Endothelial cell of umbilical vein (primary cell): ENCODE results near the gene CARD10. TPM values are rescaled to one million over a fixed set of nuclear protein-coding genes. Genes with fewer than 3 reads are reported as not detected.
"Not testable (repeated sequence)": the region's sequence is repeated elsewhere in the genome, so short reads cannot be mapped to it uniquely, and the experiment has no call there.

Experiments
- BruUV-seq: library from RNA; stranded (reverse); fragments of 400-500 nt; replicated peaks from 2 replicates; lab custom pipeline; 2021; lab: Mats Ljungman, UMichigan
- CTCF ChIA-PET: fragments of 300-600, 350-600 bp; sonication (Branson Sonifier 250); formaldehyde crosslinking; loops from one replicate; lab custom pipeline; 2021; ENCODE audit warnings: antibody characterized with exemption, inconsistent platforms; lab: Charles Lee
- POLR2A ChIA-PET: fragments of 300-600, 350-600 bp; sonication (Branson Sonifier 250); formaldehyde crosslinking; loops from one replicate; lab custom pipeline; 2021; ENCODE audit warnings: antibody characterized with exemption, inconsistent platforms; lab: Charles Lee
- DNase-seq: peaks from one replicate; pipeline ENCODE4 v3.0.0-alpha.2; 2011; ENCODE audit warnings: low read depth, low spot score
- FAIRE-seq: peaks from 2 replicates; lab custom pipeline; 2011; peaks lifted over from hg19 to GRCh38; lab: Jason Lieb, UNC
- H2AFZ ChIP-seq: 2 replicates; pipeline ENCODE4 v1.6.0; 2012; ENCODE audit warnings: low read depth, low read length, control low read depth, inconsistent platforms
- H3K27ac ChIP-seq: 2 replicates; pipeline ENCODE4 v1.5.1; 2011; ENCODE audit warnings: low read depth, mild to moderate bottlenecking, control low read depth, low read length, moderate library complexity; ENCODE audit not compliant: insufficient read depth
- H3K27me3 ChIP-seq, 2 experiments: 2 replicates each; pipeline versions ENCODE4 v1.6.0 to v1.6.1; 2011; ENCODE audit warnings: low read length in 2 of 2, mixed read lengths in 1 of 2; ENCODE audit not compliant: control insufficient read depth in 2 of 2, insufficient read depth in 2 of 2
- H3K36me3 ChIP-seq, 2 experiments: 2 replicates in 1 of 2; 3 replicates in 1 of 2; pipeline ENCODE4 v1.5.1; 2011; ENCODE audit warnings: low read length in 2 of 2, mild to moderate bottlenecking in 1 of 2, moderate library complexity in 1 of 2; ENCODE audit not compliant: control insufficient read depth in 2 of 2, insufficient read depth in 2 of 2; ENCODE audit errors: extremely low read depth in 1 of 2
- H3K4me1 ChIP-seq: 3 replicates; pipeline ENCODE4 v1.5.1; 2011; ENCODE audit warnings: mild to moderate bottlenecking, low read length; ENCODE audit not compliant: control insufficient read depth, insufficient read depth; ENCODE audit errors: extremely low read depth
- H3K4me2 ChIP-seq: 2 replicates; pipeline ENCODE4 v1.6.1; 2011; ENCODE audit warnings: low read length, control low read depth, mixed read lengths; ENCODE audit not compliant: insufficient read depth
- H3K4me3 ChIP-seq, 3 experiments: fragments of 200-600 bp in 1 of 3; sonication (generic), shearing (Covaris generic) in 1 of 3; replicated peaks in 1 of 3; 2 replicates each; pipeline ENCODE4 v1.5.1; 2011 to 2016; ENCODE audit warnings: control low read depth in 3 of 3, low read length in 3 of 3, mild to moderate bottlenecking in 2 of 3, inconsistent platforms in 1 of 3, low read depth in 1 of 3, moderate library complexity in 1 of 3; ENCODE audit not compliant: insufficient read depth in 1 of 3
- H3K79me2 ChIP-seq: 2 replicates; pipeline ENCODE4 v1.6.0; 2012; ENCODE audit warnings: low read length, inconsistent platforms; ENCODE audit not compliant: control insufficient read depth, insufficient read depth
- H3K9ac ChIP-seq: replicated peaks from 2 replicates; pipeline ENCODE3; 2011; ENCODE audit warnings: low read length, control low read depth; ENCODE audit not compliant: insufficient read depth; ENCODE audit errors: extremely low read depth
- H3K9me1 ChIP-seq: replicated peaks from 3 replicates; pipeline ENCODE4 v1.6.0; 2011; ENCODE audit warnings: mild to moderate bottlenecking, low read length; ENCODE audit not compliant: control insufficient read depth, insufficient read depth; ENCODE audit errors: extremely low read depth
- H3K9me3 ChIP-seq: replicated peaks from 2 replicates; pipeline ENCODE4 v1.5.1; 2012; ENCODE audit warnings: low read length, inconsistent platforms; ENCODE audit not compliant: control insufficient read depth, insufficient read depth
- H4K20me1 ChIP-seq: replicated peaks from 2 replicates; pipeline ENCODE3; 2011; ENCODE audit warnings: mild to moderate bottlenecking, low read length; ENCODE audit not compliant: control insufficient read depth, insufficient read depth; ENCODE audit errors: extremely low read depth
- CTCF ChIP-seq, 2 donors: IDR thresholded peaks; 1 replicate in 1 of 2; 2 replicates in 1 of 2; pipeline ENCODE4 v1.5.1; 2011; ENCODE audit warnings: low read length in 2 of 2, mild to moderate bottlenecking in 2 of 2, moderate library complexity in 2 of 2, control low read depth in 1 of 2, inconsistent platforms in 1 of 2, low read depth in 1 of 2; ENCODE audit not compliant: insufficient read depth in 1 of 2; ENCODE audit errors: extremely low read depth in 1 of 2
- EZH2 ChIP-seq: IDR thresholded peaks from 2 replicates; pipeline ENCODE4 v1.6.1; 2012; ENCODE audit warnings: borderline replicate concordance, low read depth, mild to moderate bottlenecking, moderate library complexity, low read length, inconsistent platforms; ENCODE audit not compliant: severe bottlenecking
- FOS ChIP-seq: IDR thresholded peaks from 2 replicates; pipeline ENCODE4 v1.6.1; 2011; ENCODE audit warnings: mild to moderate bottlenecking, low read length, moderate library complexity, borderline replicate concordance; ENCODE audit not compliant: insufficient read depth
- GATA2 ChIP-seq: IDR thresholded peaks from 2 replicates; pipeline ENCODE4 v1.7.0; 2011; ENCODE audit warnings: low read depth, mild to moderate bottlenecking, moderate library complexity, mixed read lengths, low read length; ENCODE audit not compliant: insufficient read length, insufficient read depth
- JUN ChIP-seq: IDR thresholded peaks from 2 replicates; pipeline ENCODE4 v1.6.1; 2011; ENCODE audit warnings: borderline replicate concordance, low read depth; ENCODE audit not compliant: insufficient read length, insufficient read depth
- MAX ChIP-seq: IDR thresholded peaks from 2 replicates; pipeline ENCODE4 v1.6.1; 2011; ENCODE audit not compliant: insufficient read depth, insufficient read length
- POLR2A ChIP-seq: IDR thresholded peaks from 2 replicates; pipeline ENCODE4 v1.6.1; 2012; ENCODE audit warnings: low read depth, mild to moderate bottlenecking, control low read depth, low read length
- POLR2AphosphoS5 ChIP-seq: IDR thresholded peaks from 2 replicates; pipeline ENCODE4 v1.6.1; 2012; ENCODE audit warnings: low read depth, mild to moderate bottlenecking, control low read depth, low read length, moderate library complexity; ENCODE audit not compliant: insufficient read depth
- dilution Hi-C: fragments of 300-500 bp; cut with MboI; formaldehyde crosslinking; loops from one replicate; pipeline ENCODE4 v1.15.0; 2019; ENCODE audit warnings: low sequenced_read_pairs; ENCODE audit not compliant: extremely low pct_ligation_motif_present
- intact Hi-C: fragments of 100-400 bp; cut with micrococcal nuclease; formaldehyde crosslinking; loops from one replicate; pipeline ENCODE4 v1.10.0; 2022
- polyA plus RNA-seq, 4 experiments: library from polyadenylated mRNA; depleted of rRNA in 3 of 4; stranded (reverse) in 3 of 4; unstranded in 1 of 4; fragments of >200 nt; gene quantifications; 2 replicates each; pipeline versions ENCODE4 v1.2.1 to v1.2.3, GENCODE V29; 2011 to 2012; ENCODE audit warnings: missing spikeins in 1 of 4
- total RNA-seq: library from RNA; stranded (reverse); gene quantifications from 2 replicates; pipeline ENCODE4 v1.2.3, GENCODE V29; 2021

CARD10 gene
- total and polyA plus RNA-seq, 2 donors (not counting 3 experiments of a cell fraction or from before 2014, with no cell fraction given): 36.1 to 39.5 TPM

- H3K4me1 ChIP-seq, H3K27me3 ChIP-seq, H3K9me1 ChIP-seq, H3K4me2 ChIP-seq, H3K9ac ChIP-seq, BruUV-seq, FAIRE-seq, H3K79me2 ChIP-seq, H3K27ac ChIP-seq, H2AFZ ChIP-seq, H3K36me3 ChIP-seq, H3K9me3 ChIP-seq, H4K20me1 ChIP-seq, DNase-seq, dilution Hi-C loops, H3K4me3 ChIP-seq: not testable (repeated sequence)
- POLR2A ChIA-PET: interaction anchor here (0.7 kb wide), 1 partner anchor 26 kb away, joined by 3 read pairs; no protein-coding TSS in a partner anchor
- CTCF ChIA-PET: interaction anchor here (0.7 to 16.0 kb wide), 12 partner anchors 25 to 324 kb away, joined by 3 to 977 read pairs (median 6); partner anchors contain the start of genes CDC42EP1, GGA1 and LGALS2
- intact Hi-C loops: loop anchor here (1.0 to 2.0 kb wide), 2 partner anchors 28 to 141 kb away; no protein-coding TSS in a partner anchor
These were observed 20.6 kb upstream of the CARD10 start for GRCh38 chr22:37539790-37540189.

- FAIRE-seq (peak; percentile 96), DNase-seq (peak; percentile 91)
- no TSS peak for BruUV-seq
- CTCF ChIA-PET: interaction anchor here (0.7 to 16.0 kb wide), 20 partner anchors 11 to 325 kb away, joined by 3 to 977 read pairs (median 3); partner anchors contain the start of genes CDC42EP1, GGA1 and LGALS2
- dilution Hi-C loops (no loop called here), intact Hi-C loops (loop anchor here (1.0 to 2.0 kb wide), 4 partner anchors 29 to 142 kb away; partner anchors contain the start of gene GGA1)
- Histone ChIP-seq H3K4me2 (no peak overlapping the region), H2AFZ (peak overlapping the region; percentile 82), H4K20me1 (no peaks in the 10 kb centered on the region), H3K4me1 (peaks cover 3% of the 10 kb centered on the region), H3K9ac (no peak overlapping the region), H3K27ac (no peak overlapping the region), H3K9me3 (no peaks in the 10 kb centered on the region), H3K4me3 (no peak overlapping the region), H3K9me1 (no peaks in the 10 kb centered on the region), H3K36me3 (no peaks in the 10 kb centered on the region), H3K27me3 (no peaks in the 10 kb centered on the region), H3K79me2 (no peaks in the 10 kb centered on the region)
- POLR2A ChIA-PET: interaction anchor here (0.6 to 0.9 kb wide), 3 partner anchors 26 to 54 kb away, joined by 3 read pairs; no protein-coding TSS in a partner anchor
- TF ChIP-seq POLR2AphosphoS5 (peak; percentile 50), EZH2 (no peak), CTCF (IDR thresholded peaks at IDR 0.05; ENCODE audit: extremely low read depth in 1 of 2, insufficient read depth in 1 of 2, low read depth in 1 of 2, low read length in 2 of 2) (peak; percentile 95 to 98), JUN (no peak), MAX (no peak), FOS (no peak), POLR2A (no peak), GATA2 (no peak)
These were observed 19.6 kb upstream of the CARD10 start for GRCh38 chr22:37538590-37539357.
